Measurements from ENCODE around the gene TRPC5OS.

DNA sequence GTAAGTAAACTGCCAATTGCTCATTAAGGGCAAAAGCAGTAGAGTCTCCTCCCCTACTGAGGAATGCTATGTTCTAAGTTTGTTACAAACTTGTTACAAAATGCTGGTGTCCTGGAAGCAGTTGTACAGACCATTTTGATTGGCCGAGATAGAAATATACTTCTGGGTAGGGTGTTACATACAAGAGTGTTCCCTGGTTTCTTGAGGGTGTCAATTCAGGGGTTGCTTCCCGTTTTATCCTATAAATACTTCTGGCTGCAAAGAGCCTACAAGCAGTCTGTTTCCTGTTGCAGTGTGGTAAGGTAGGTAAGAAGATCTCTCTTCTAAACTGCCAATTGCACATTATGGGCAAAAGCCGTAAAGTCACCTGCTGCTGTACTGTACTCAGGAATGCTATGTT is 5.7 kb downstream of the TRPC5OS start:
- no peak for TF ChIP-seq POLR2A (IDR thresholded peaks at IDR 0.05)
- no peak for TF ChIP-seq POLR2AphosphoS5 (IDR thresholded peaks at IDR 0.05)
- TF ChIP-seq, protein P1, sequence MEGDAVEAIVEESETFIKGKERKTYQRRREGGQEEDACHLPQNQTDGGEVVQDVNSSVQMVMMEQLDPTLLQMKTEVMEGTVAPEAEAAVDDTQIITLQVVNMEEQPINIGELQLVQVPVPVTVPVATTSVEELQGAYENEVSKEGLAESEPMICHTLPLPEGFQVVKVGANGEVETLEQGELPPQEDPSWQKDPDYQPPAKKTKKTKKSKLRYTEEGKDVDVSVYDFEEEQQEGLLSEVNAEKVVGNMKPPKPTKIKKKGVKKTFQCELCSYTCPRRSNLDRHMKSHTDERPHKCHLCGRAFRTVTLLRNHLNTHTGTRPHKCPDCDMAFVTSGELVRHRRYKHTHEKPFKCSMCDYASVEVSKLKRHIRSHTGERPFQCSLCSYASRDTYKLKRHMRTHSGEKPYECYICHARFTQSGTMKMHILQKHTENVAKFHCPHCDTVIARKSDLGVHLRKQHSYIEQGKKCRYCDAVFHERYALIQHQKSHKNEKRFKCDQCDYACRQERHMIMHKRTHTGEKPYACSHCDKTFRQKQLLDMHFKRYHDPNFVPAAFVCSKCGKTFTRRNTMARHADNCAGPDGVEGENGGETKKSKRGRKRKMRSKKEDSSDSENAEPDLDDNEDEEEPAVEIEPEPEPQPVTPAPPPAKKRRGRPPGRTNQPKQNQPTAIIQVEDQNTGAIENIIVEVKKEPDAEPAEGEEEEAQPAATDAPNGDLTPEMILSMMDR (IDR thresholded peaks at IDR 0.05) = no peak
- no peak for TF ChIP-seq EP300 (IDR thresholded peaks at IDR 0.05)

All from sigmoid colon (tissue), 4 donors.